ENCODE results near the gene TMEM175.

The TMEM175 gene

GRCh38 chr4:1002131-1002630 is 69.9 kb downstream of the TMEM175 start:
- no peak for TF ChIP-seq CTCF (IDR thresholded peaks at IDR 0.05; ENCODE audit: low read depth, low read length)
- no peak for TF ChIP-seq POLR2A (IDR thresholded peaks at IDR 0.05; ENCODE audit: extremely low read depth, insufficient read length)
- TF ChIP-seq MAX (IDR thresholded peaks at IDR 0.05; ENCODE audit: low read depth, low read length) = no peak
- TF ChIP-seq MYC (IDR thresholded peaks at IDR 0.05; ENCODE audit: low read depth, low read length) = no peak
- DNase-seq (ENCODE audit: low read depth) = no peak
- H3K4me3 ChIP-seq (ENCODE audit: low read depth, low read length) = no peak overlapping the region

GRCh38 chr4:1002631-1003251 is 70.5 kb downstream of the TMEM175 start:
- DNase-seq (ENCODE audit: low read depth) = no peak
- TF ChIP-seq MYC (IDR thresholded peaks at IDR 0.05; ENCODE audit: low read depth, low read length) (no peak), POLR2A (IDR thresholded peaks at IDR 0.05; ENCODE audit: extremely low read depth, insufficient read length) (no peak), MAX (IDR thresholded peaks at IDR 0.05; ENCODE audit: low read depth, low read length) (no peak), CTCF (IDR thresholded peaks at IDR 0.05; ENCODE audit: low read depth, low read length) (no peak)
- H3K4me3 ChIP-seq (ENCODE audit: low read depth, low read length) = no peak overlapping the region

GRCh38 chr4:1003271-1004070 is 71.2 kb downstream of the TMEM175 start:
- no peak for TF ChIP-seq MAX (IDR thresholded peaks at IDR 0.05; ENCODE audit: low read depth, low read length)
- no peak overlapping the region for H3K4me3 ChIP-seq (ENCODE audit: low read depth, low read length)
- DNase-seq (ENCODE audit: low read depth) = no peak

GRCh38 chr4:1004071-1004418 is 71.8 kb downstream of the TMEM175 start:
- DNase-seq (ENCODE audit: low read depth) = no peak
- TF ChIP-seq MAX (IDR thresholded peaks at IDR 0.05; ENCODE audit: low read depth, low read length) (no peak), CTCF (IDR thresholded peaks at IDR 0.05; ENCODE audit: low read depth, low read length) (no peak), POLR2A (IDR thresholded peaks at IDR 0.05; ENCODE audit: extremely low read depth, insufficient read length) (no peak), MYC (IDR thresholded peaks at IDR 0.05; ENCODE audit: low read depth, low read length) (no peak)
- H3K4me3 ChIP-seq (ENCODE audit: low read depth, low read length) = no peak overlapping the region

GRCh38 chr4:1004557-1005485 is 72.6 kb downstream of the TMEM175 start:
- H3K4me3 ChIP-seq (ENCODE audit: low read depth, low read length) = no peak overlapping the region
- TF ChIP-seq POLR2A (IDR thresholded peaks at IDR 0.05; ENCODE audit: extremely low read depth, insufficient read length) (no peak), CTCF (IDR thresholded peaks at IDR 0.05; ENCODE audit: low read depth, low read length) (no peak), MYC (IDR thresholded peaks at IDR 0.05; ENCODE audit: low read depth, low read length) (no peak), MAX (IDR thresholded peaks at IDR 0.05; ENCODE audit: low read depth, low read length) (no peak)
- no peak for DNase-seq (ENCODE audit: low read depth)
